CD4-positive, alpha-beta T cell (primary cell): ENCODE data around the gene ENTPD6. TPM values are rescaled to one million over a fixed set of nuclear protein-coding genes. Genes with fewer than 3 reads are reported as not detected.

Experiments used
- ATAC-seq: fragments of 200-7000 bp; cut with Tn5 transposase; one replicate; pipeline ENCODE4 v1.10.0; 2022; ENCODE audit warnings: mild to moderate bottlenecking; ENCODE audit not compliant: poor library complexity
- CTCF ChIA-PET: fragments of 350-600 bp; sonication (Branson Sonifier 250); formaldehyde crosslinking; loops from one replicate; lab custom pipeline; 2021; ENCODE audit warnings: antibody characterized with exemption, inconsistent platforms; lab: Charles Lee
- POLR2A ChIA-PET: fragments of 350-600 bp; sonication (Branson Sonifier 250); formaldehyde crosslinking; loops from one replicate; lab custom pipeline; 2021; ENCODE audit warnings: antibody characterized with exemption, inconsistent platforms; lab: Charles Lee
- DNase-seq, 14 experiments: peaks; one replicate each; pipeline ENCODE4 v3.0.0-alpha.2; 2013 to 2020; ENCODE audit warnings: mixed read lengths in 2 of 14
- H3K27ac ChIP-seq, 2 donors: one replicate each; pipeline versions ENCODE4 v1.5.1 to v1.7.0; 2013; ENCODE audit warnings: low read length in 2 of 2, low read depth in 1 of 2, mild to moderate bottlenecking in 1 of 2
- H3K27me3 ChIP-seq, 2 experiments: 1 replicate in 1 of 2; 2 replicates in 1 of 2; pipeline versions ENCODE4 v1.6.1 to v1.7.0; 2013; ENCODE audit warnings: low read length in 2 of 2, control low read depth in 1 of 2, mild to moderate bottlenecking in 1 of 2, moderate library complexity in 1 of 2; ENCODE audit not compliant: insufficient read depth in 2 of 2, control insufficient read depth in 1 of 2
- H3K36me3 ChIP-seq: one replicate; pipeline ENCODE4 v1.6.1; 2013; ENCODE audit warnings: low read length, control low read depth; ENCODE audit not compliant: insufficient read depth
- H3K4me1 ChIP-seq: one replicate; pipeline ENCODE4 v1.6.1; 2013; ENCODE audit warnings: low read length, control low read depth; ENCODE audit not compliant: insufficient read depth
- H3K4me3 ChIP-seq: one replicate; pipeline ENCODE4 v1.5.1; 2013; ENCODE audit warnings: mild to moderate bottlenecking, low read length, moderate library complexity
- H3K9me3 ChIP-seq, 2 experiments: 1 replicate in 1 of 2; 2 replicates in 1 of 2; pipeline versions ENCODE4 v1.6.1 to v1.7.0; 2013; ENCODE audit warnings: low read length in 2 of 2, mild to moderate bottlenecking in 2 of 2, control low read depth in 1 of 2, moderate library complexity in 1 of 2; ENCODE audit not compliant: control insufficient read depth in 1 of 2, insufficient read depth in 1 of 2
- H3K27ac Mint-ChIP-seq: one replicate; pipeline ENCODE4 v1.8.0; 2020; ENCODE audit warnings: mixed read lengths
- H3K27me3 Mint-ChIP-seq: one replicate; pipeline ENCODE4 v1.8.0; 2021; ENCODE audit warnings: mixed read lengths
- H3K36me3 Mint-ChIP-seq: one replicate; pipeline ENCODE4 v1.8.0; 2021; ENCODE audit warnings: low read depth, mixed read lengths
- H3K4me1 Mint-ChIP-seq: one replicate; pipeline ENCODE4 v1.8.0; 2021; ENCODE audit warnings: low read depth, mixed read lengths
- H3K4me3 Mint-ChIP-seq: one replicate; pipeline ENCODE4 v1.8.0; 2020; ENCODE audit warnings: mild to moderate bottlenecking, mixed read lengths
- H3K9me3 Mint-ChIP-seq: one replicate; pipeline ENCODE4 v1.8.0; 2020; ENCODE audit warnings: mixed read lengths
- intact Hi-C, 2 experiments: fragments of 100-400 bp; cut with DNase I in 1 of 2; cut with micrococcal nuclease in 1 of 2; formaldehyde crosslinking; loops; one replicate each; pipeline versions ENCODE4 v1.15.1 to v1.9.0; 2023 to 2025; cut with DNase I, micrococcal nuclease
- total RNA-seq, 174 experiments: library from RNA in 2 of 174; stranded (reverse) in 2 of 174; gene quantifications; one replicate each; pipeline ENCODE4 v1.2.3 and lab custom pipeline; 2021 to 2026
- TF ChIP-seq, protein P1 (sequence below): fragments of 200-600 bp; IDR thresholded peaks from one replicate; pipeline ENCODE4 v1.8.0; 2022; ENCODE audit warnings: antibody characterized with exemption, mild to moderate bottlenecking

Gene ENTPD6
- total RNA-seq, 2 experiments from 2014 or later, result 78.5 to 85.1 TPM

DNA sequence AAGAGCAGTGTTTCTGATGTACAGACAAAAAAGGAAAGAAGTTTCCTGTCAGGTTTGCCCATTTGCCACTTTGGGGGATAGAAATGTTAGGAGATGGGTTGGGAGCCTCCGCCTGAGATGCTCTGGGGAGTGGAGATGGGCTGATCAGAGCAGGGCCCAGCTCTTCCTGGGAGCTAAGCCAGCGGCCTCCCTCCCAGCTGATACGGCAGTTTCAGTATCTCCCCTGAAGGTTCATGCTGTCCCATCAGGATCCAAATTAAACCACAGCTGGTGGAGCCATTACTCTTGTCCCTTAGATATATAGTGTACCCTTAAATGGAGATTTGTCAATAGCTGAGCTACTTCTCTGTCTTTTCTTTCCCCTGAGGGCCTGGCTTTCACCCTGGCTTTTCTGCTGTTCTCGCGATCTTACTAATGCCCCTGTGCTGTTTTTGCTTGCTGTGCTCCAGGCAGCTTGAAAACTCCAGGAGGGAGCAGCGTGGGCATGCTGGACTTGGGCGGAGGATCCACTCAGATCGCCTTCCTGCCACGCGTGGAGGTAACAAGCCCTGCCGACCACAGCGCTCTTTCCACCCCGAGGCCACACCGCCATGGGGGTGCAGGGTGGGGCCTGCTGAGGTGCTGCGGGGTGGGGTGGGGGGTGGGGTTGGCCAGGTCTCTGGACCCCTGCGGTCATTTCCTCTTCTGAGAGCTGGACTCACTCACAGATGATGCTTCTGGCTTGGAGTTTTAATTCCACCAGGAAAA is 20.9 kb downstream of the ENTPD6 start:
- Histone ChIP-seq H3K9me3 (no peaks in the 10 kb centered on the region), H3K27me3 (no peaks in the 10 kb centered on the region), H3K36me3 (peaks cover 60% of the 10 kb centered on the region), H3K4me3 (no peak overlapping the region), H3K27ac (no peak overlapping the region), H3K4me1 (no peaks in the 10 kb centered on the region)
- no peaks in the 10 kb centered on the region for H3K9me3 Mint-ChIP-seq
- intact Hi-C loops, result no loop called here
- no peaks in the 10 kb centered on the region for H3K4me1 Mint-ChIP-seq
- no peak for DNase-seq
- ChIA-PET CTCF (no interaction called here), POLR2A (no interaction called here)
- H3K36me3 Mint-ChIP-seq, result peaks cover 65% of the 10 kb centered on the region
- H3K27me3 Mint-ChIP-seq, result no peaks in the 10 kb centered on the region
- TF ChIP-seq, protein P1, sequence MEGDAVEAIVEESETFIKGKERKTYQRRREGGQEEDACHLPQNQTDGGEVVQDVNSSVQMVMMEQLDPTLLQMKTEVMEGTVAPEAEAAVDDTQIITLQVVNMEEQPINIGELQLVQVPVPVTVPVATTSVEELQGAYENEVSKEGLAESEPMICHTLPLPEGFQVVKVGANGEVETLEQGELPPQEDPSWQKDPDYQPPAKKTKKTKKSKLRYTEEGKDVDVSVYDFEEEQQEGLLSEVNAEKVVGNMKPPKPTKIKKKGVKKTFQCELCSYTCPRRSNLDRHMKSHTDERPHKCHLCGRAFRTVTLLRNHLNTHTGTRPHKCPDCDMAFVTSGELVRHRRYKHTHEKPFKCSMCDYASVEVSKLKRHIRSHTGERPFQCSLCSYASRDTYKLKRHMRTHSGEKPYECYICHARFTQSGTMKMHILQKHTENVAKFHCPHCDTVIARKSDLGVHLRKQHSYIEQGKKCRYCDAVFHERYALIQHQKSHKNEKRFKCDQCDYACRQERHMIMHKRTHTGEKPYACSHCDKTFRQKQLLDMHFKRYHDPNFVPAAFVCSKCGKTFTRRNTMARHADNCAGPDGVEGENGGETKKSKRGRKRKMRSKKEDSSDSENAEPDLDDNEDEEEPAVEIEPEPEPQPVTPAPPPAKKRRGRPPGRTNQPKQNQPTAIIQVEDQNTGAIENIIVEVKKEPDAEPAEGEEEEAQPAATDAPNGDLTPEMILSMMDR, result no peak
- H3K27ac Mint-ChIP-seq, result no peak overlapping the region
- no peak overlapping the region for H3K4me3 Mint-ChIP-seq
- ATAC-seq, result no peak

DNA sequence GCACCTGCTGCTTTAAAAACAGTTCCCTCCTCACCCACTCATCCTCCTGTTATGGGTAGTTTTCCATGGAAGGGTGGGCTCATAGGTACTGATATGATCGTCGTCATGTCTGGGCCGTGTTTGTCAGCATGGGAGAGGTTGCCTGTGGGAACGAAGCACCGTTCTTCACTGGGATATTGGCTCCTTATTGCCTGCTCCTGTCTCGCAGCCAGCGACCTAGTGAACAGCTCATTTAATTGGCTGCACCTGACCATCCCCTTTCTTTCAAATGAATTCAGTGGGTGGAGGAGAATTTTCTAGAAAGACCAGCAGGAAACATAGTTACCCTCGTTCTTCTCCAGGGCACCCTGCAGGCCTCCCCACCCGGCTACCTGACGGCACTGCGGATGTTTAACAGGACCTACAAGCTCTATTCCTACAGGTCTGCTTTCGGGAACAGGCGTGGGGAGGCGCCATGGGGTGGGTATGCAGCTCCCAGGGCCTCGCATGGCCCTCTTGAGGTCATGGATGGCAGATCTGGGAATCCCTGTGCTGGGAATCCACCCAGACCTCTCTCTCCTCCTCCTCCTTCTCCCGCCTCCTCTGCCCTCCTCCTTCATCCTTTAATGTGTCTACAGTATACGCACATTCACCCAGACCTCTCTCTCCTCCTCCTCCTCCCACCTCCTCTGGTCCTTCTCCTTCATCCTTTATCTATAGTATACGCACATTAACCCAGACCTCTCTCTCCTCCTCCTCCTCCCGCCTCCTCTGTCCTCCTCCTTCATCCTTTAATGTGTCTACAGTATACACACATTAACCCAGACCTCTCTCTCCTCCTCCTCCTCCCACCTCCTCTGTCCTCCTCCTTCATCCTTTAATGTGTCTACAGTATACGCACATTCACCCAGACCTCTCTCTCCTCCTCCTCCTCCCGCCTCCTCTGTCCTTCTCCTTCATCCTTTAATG is 21.9 kb downstream of the ENTPD6 start:
- CTCF ChIA-PET, result no interaction called here
- Histone ChIP-seq H3K4me1 (no peaks in the 10 kb centered on the region), H3K36me3 (peaks cover 52% of the 10 kb centered on the region), H3K27me3 (no peaks in the 10 kb centered on the region), H3K27ac (no peak overlapping the region), H3K4me3 (no peak overlapping the region), H3K9me3 (no peaks in the 10 kb centered on the region)
- no peaks in the 10 kb centered on the region for H3K4me1 Mint-ChIP-seq
- H3K27me3 Mint-ChIP-seq, result no peaks in the 10 kb centered on the region
- TF ChIP-seq, protein P1, result no peak
- no peak for DNase-seq
- POLR2A ChIA-PET, result no interaction called here
- peaks cover 54% of the 10 kb centered on the region for H3K36me3 Mint-ChIP-seq
- H3K9me3 Mint-ChIP-seq, result no peaks in the 10 kb centered on the region
- ATAC-seq, result no peak
- no peak overlapping the region for H3K4me3 Mint-ChIP-seq
- intact Hi-C loops, result no loop called here
- H3K27ac Mint-ChIP-seq, result no peak overlapping the region

DNA sequence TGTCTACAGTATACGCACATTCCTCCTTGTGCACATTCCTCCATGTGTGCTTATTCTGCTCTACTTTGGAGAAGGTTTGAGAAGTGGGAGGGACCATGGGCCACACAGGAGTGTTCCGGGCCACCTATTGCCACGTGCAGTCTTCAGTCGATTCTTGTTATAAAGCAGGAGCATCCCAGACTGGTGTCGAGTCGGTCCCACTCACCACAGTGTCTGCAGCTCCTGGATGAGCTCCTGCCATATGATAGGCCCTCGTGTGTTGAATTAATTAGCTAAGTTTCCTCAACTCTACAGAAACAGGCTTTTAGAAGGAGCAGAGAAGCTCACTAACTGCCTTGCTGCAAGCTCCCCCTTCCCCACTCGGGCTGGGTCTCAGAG is 22.6 kb downstream of the ENTPD6 start:
- intact Hi-C loops, result no loop called here

More for the DNA sequence above, 22.6 kb downstream of the ENTPD6 start:
- ATAC-seq, result no peak
- no peaks in the 10 kb centered on the region for H3K9me3 Mint-ChIP-seq
- TF ChIP-seq, protein P1, result no peak
- DNase-seq, result no peak
- no peak overlapping the region for H3K27ac ChIP-seq
- H3K36me3 ChIP-seq, result peaks cover 47% of the 10 kb centered on the region
- no peaks in the 10 kb centered on the region for H3K9me3 ChIP-seq
- POLR2A ChIA-PET, result no interaction called here
- H3K4me1 ChIP-seq, result no peaks in the 10 kb centered on the region
- no peaks in the 10 kb centered on the region for H3K4me1 Mint-ChIP-seq
- CTCF ChIA-PET, result no interaction called here
- no peaks in the 10 kb centered on the region for H3K27me3 ChIP-seq
- H3K36me3 Mint-ChIP-seq, result peaks cover 53% of the 10 kb centered on the region
- no peak overlapping the region for H3K27ac Mint-ChIP-seq
- no peak overlapping the region for H3K4me3 ChIP-seq
- no peak overlapping the region for H3K4me3 Mint-ChIP-seq
- no peaks in the 10 kb centered on the region for H3K27me3 Mint-ChIP-seq
